Measurements from ENCODE around the gene SLC45A1. TPM values are rescaled to one million over a fixed set of nuclear protein-coding genes. Genes with fewer than 3 reads are reported as not detected.

The SLC45A1 gene
- total RNA-seq, 2 experiments from 2014 or later, result 0.88 to 0.98 TPM

- no peaks in the 10 kb centered on the region for H3K9me3 Mint-ChIP-seq
- no peaks in the 10 kb centered on the region for H3K36me3 Mint-ChIP-seq (ENCODE audit: low read depth)
- peaks cover 34% of the 10 kb centered on the region for H3K27me3 Mint-ChIP-seq
- ATAC-seq (ENCODE audit: poor library complexity) (no peak), DNase-seq (no peak)
- H3K4me1 Mint-ChIP-seq (ENCODE audit: low read depth), result peaks cover 15% of the 10 kb centered on the region
- peaks cover 18% of the 10 kb centered on the region for H3K4me1 ChIP-seq (ENCODE audit: insufficient read depth, low read length)
- H3K4me3 Mint-ChIP-seq, result no peak overlapping the region
- peaks cover 17 to 21% of the 10 kb centered on the region in 2 experiments for H3K27me3 ChIP-seq (ENCODE audit: control insufficient read depth in 1 of 2, insufficient read depth in 2 of 2, low read length in 2 of 2)
- no peak overlapping the region for H3K27ac Mint-ChIP-seq
- H3K9me3 ChIP-seq (ENCODE audit: control insufficient read depth in 1 of 2, insufficient read depth in 1 of 2, low read length in 2 of 2), result no peaks in the 10 kb centered on the region
- no peak for TF ChIP-seq CTCF (IDR thresholded peaks at IDR 0.05)
- ChIA-PET CTCF (interaction anchor here (0.5 kb wide), 1 partner anchor 278 kb away, joined by 5 read pairs; no protein-coding TSS in a partner anchor), POLR2A (no interaction called here)
- H3K27ac ChIP-seq (ENCODE audit: low read depth in 1 of 2, low read length in 2 of 2), result no peak overlapping the region
- no peaks in the 10 kb centered on the region for H3K36me3 ChIP-seq (ENCODE audit: insufficient read depth, low read length)
- intact Hi-C loops (cut with DNase I, micrococcal nuclease), result no loop called here
- no peak overlapping the region for H3K4me3 ChIP-seq (ENCODE audit: low read length)
These were observed 5.4 kb upstream of the SLC45A1 start for GRCh38 chr1:8312235-8313218.

GRCh38 chr1:8313231-8313630 lies 4.7 kb upstream of the SLC45A1 start:
- Mint-ChIP-seq H3K36me3 (ENCODE audit: low read depth) (no peaks in the 10 kb centered on the region), H3K27ac (no peak overlapping the region), H3K9me3 (no peaks in the 10 kb centered on the region), H3K4me3 (no peak overlapping the region), H3K4me1 (ENCODE audit: low read depth) (peaks cover 16% of the 10 kb centered on the region), H3K27me3 (peaks cover 34% of the 10 kb centered on the region)
- TF ChIP-seq CTCF (IDR thresholded peaks at IDR 0.05), result no peak
- Histone ChIP-seq H3K9me3 (ENCODE audit: control insufficient read depth in 1 of 2, insufficient read depth in 1 of 2, low read length in 2 of 2) (no peaks in the 10 kb centered on the region), H3K36me3 (ENCODE audit: insufficient read depth, low read length) (no peaks in the 10 kb centered on the region), H3K27ac (ENCODE audit: low read depth in 1 of 2, low read length in 2 of 2) (no peak overlapping the region), H3K4me1 (ENCODE audit: insufficient read depth, low read length) (peaks cover 23% of the 10 kb centered on the region), H3K4me3 (ENCODE audit: low read length) (no peak overlapping the region), H3K27me3 (ENCODE audit: control insufficient read depth in 1 of 2, insufficient read depth in 2 of 2, low read length in 2 of 2) (peaks cover 17 to 21% of the 10 kb centered on the region in 2 experiments)
- intact Hi-C loops (cut with DNase I, micrococcal nuclease), result no loop called here
- ChIA-PET CTCF (interaction anchor here (1.1 to 1.7 kb wide), 3 partner anchors 10 to 332 kb away, joined by 4 to 5 read pairs (median 4); no protein-coding TSS in a partner anchor), POLR2A (no interaction called here)
- no peak for ATAC-seq (ENCODE audit: poor library complexity)
- no peak for DNase-seq

GRCh38 chr1:8314346-8315280 lies 3.3 kb upstream of the SLC45A1 start:
- Mint-ChIP-seq H3K36me3 (ENCODE audit: low read depth) (no peaks in the 10 kb centered on the region), H3K4me3 (no peak overlapping the region), H3K9me3 (no peaks in the 10 kb centered on the region), H3K4me1 (ENCODE audit: low read depth) (peaks cover 21% of the 10 kb centered on the region), H3K27me3 (peaks cover 34% of the 10 kb centered on the region), H3K27ac (no peak overlapping the region)
- ChIA-PET CTCF (interaction anchor here (0.8 to 2.4 kb wide), 15 partner anchors 9 to 339 kb away, joined by 3 to 14 read pairs (median 4); no protein-coding TSS in a partner anchor), POLR2A (interaction anchor here (0.7 kb wide), 1 partner anchor 300 kb away, joined by 5 read pairs; no protein-coding TSS in a partner anchor)
- Histone ChIP-seq H3K4me3 (ENCODE audit: low read length) (no peak overlapping the region), H3K9me3 (ENCODE audit: control insufficient read depth in 1 of 2, insufficient read depth in 1 of 2, low read length in 2 of 2) (no peaks in the 10 kb centered on the region), H3K27me3 (ENCODE audit: control insufficient read depth in 1 of 2, insufficient read depth in 2 of 2, low read length in 2 of 2) (peaks cover 17 to 21% of the 10 kb centered on the region in 2 experiments), H3K36me3 (ENCODE audit: insufficient read depth, low read length) (no peaks in the 10 kb centered on the region), H3K4me1 (ENCODE audit: insufficient read depth, low read length) (peaks cover 29% of the 10 kb centered on the region), H3K27ac (ENCODE audit: low read depth in 1 of 2, low read length in 2 of 2) (no peak overlapping the region)
- ATAC-seq (ENCODE audit: poor library complexity) (peak; percentile 30), DNase-seq (peak; percentile 29 to 75 (median 46))
- intact Hi-C loops (cut with DNase I, micrococcal nuclease), result loop anchor here (1.0 to 2.0 kb wide), 4 partner anchors 34 to 333 kb away; no protein-coding TSS in a partner anchor
- TF ChIP-seq CTCF (IDR thresholded peaks at IDR 0.05), result peak; percentile 74
